ENCODE measurements around the gene CYP2R1. TPM values are rescaled to one million over a fixed set of nuclear protein-coding genes. Genes with fewer than 3 reads are reported as not detected.

Gene CYP2R1
- total RNA-seq, 1 experiment from 2014 or later, result 18.3 TPM

DNA sequence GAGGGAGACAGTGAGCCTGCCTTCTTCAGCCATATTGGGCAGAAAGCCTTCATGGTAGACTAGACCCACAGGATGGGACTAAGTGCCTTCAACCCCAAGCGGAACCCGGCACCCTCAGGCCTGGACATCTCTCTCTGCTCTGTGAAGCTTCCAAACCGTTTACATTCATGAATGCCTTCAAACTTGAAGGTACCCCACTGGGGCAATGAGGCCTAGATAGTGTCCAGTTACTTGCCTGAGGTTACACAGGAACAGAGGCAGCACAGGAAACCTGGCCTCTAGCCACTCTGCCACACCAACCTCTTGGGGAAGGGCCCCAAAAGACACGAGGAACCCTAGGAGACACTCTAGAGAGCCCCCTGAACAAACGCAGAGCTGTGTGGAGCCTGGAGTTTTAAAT is 14.5 kb upstream of the CYP2R1 start:
- no peaks in the 10 kb centered on the region for H3K36me3 ChIP-seq (ENCODE audit: control insufficient read depth in 1 of 2, insufficient read depth in 2 of 2, low read length in 2 of 2)
- CTCF ChIA-PET, result interaction anchor here (2.0 to 4.5 kb wide), 11 partner anchors 13 to 303 kb away, joined by 7 to 306 read pairs (median 29); partner anchors contain the start of genes CALCB and CYP2R1
- no peak overlapping the region for H2AFZ ChIP-seq (ENCODE audit: low read depth, low read length, poor library complexity, severe bottlenecking)
- intact Hi-C loops (cut with micrococcal nuclease), result loop anchor here (2.0 to 10.0 kb wide), 3 partner anchors 370 to 1698 kb away; no protein-coding TSS in a partner anchor
- H3K27me3 ChIP-seq (ENCODE audit: insufficient read depth, low read length), result no peaks in the 10 kb centered on the region
- peaks cover 3 to 14% of the 10 kb centered on the region in 2 experiments; a peak in 2 of 4 replicates for H3K4me1 ChIP-seq (ENCODE audit: control insufficient read depth in 1 of 2, insufficient read depth in 2 of 2, low read length in 2 of 2)
- no peak overlapping the region for H3K27ac ChIP-seq (ENCODE audit: low read depth, low read length)
- TF ChIP-seq ZNF274 (IDR thresholded peaks at IDR 0.05; ENCODE audit: low read depth, low read length) (no peak), RAD21 (IDR thresholded peaks at IDR 0.05; ENCODE audit: low read depth) (no peak), CBX3 (IDR thresholded peaks at IDR 0.05; ENCODE audit: low read depth) (no peak), FOSL1 (IDR thresholded peaks at IDR 0.05; ENCODE audit: low read depth) (no peak), POLR2AphosphoS5 (IDR thresholded peaks at IDR 0.05; ENCODE audit: low read depth, low read length) (no peak), SP1 (IDR thresholded peaks at IDR 0.05; ENCODE audit: low read depth) (no peak), SIN3A (IDR thresholded peaks at IDR 0.05; ENCODE audit: low read depth) (no peak)
- TF ChIP-seq, protein P1, sequence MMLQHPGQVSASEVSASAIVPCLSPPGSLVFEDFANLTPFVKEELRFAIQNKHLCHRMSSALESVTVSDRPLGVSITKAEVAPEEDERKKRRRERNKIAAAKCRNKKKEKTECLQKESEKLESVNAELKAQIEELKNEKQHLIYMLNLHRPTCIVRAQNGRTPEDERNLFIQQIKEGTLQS (IDR thresholded peaks at IDR 0.05), result no peak
- RAD21 ChIA-PET (ENCODE audit: low non-redundant PET in 1 of 2, low total read pairs in 2 of 2, uncharacterized antibody in 2 of 2, unreplicated experiment in 2 of 2), result interaction anchor here in 1 of 2 experiments (2.2 to 2.6 kb wide), 3 partner anchors 99 to 1130 kb away, joined by 5 to 25 read pairs (median 8); no protein-coding TSS in a partner anchor
- no peak for DNase-seq (ENCODE audit: low read depth, low spot score)
- H3K9me2 ChIP-seq (ENCODE audit: insufficient read depth), result no peaks in the 10 kb centered on the region
- H3K9ac ChIP-seq (ENCODE audit: low read length), result no peak overlapping the region
- H3K9me3 ChIP-seq (ENCODE audit: control insufficient read depth in 1 of 2, insufficient read depth in 1 of 2, low read depth in 1 of 2, low read length in 2 of 2), result no peaks in the 10 kb centered on the region
- ATAC-seq, result no peak
- no TSS peak for BruUV-seq (replicated peaks)
- no peak overlapping the region for H3K4me2 ChIP-seq (ENCODE audit: low read length)
- no peaks in the 10 kb centered on the region for H3K79me2 ChIP-seq (ENCODE audit: insufficient read depth, low read length)
- H4K20me1 ChIP-seq (ENCODE audit: insufficient read depth), result no peaks in the 10 kb centered on the region
- no peak overlapping the region for H3K4me3 ChIP-seq (replicated peaks in 1 of 2; ENCODE audit: low read depth in 1 of 2, low read length in 2 of 2)
- POLR2A ChIA-PET, result interaction anchor here (2.2 kb wide), 1 partner anchor 117 kb away, joined by 13 read pairs; no protein-coding TSS in a partner anchor

Measured in HCT116 (cell line).